PFSK-1 (cell line): ENCODE data around the gene GPD1L.

Experiments used
- FOXP2 ChIP-seq: optimal IDR thresholded peaks from 2 replicates; pipeline ENCODE3; 2011; ENCODE audit warnings: borderline replicate concordance, control low read depth, inconsistent platforms; ENCODE audit not compliant: insufficient read depth; ENCODE audit errors: extremely low read length, extremely low read depth
- POLR2AphosphoS5 ChIP-seq: IDR thresholded peaks from 2 replicates; pipeline ENCODE4 v1.6.1; 2012; ENCODE audit warnings: low read depth, mild to moderate bottlenecking, control low read depth, low read length, moderate library complexity
- REST ChIP-seq, 2 experiments: IDR thresholded peaks; 2 replicates each; pipeline versions ENCODE4 v1.6.1 to v1.8.0; 2011 to 2012; ENCODE audit warnings: low read depth in 2 of 2, low read length in 2 of 2, control low read depth in 1 of 2, inconsistent platforms in 1 of 2, mild to moderate bottlenecking in 1 of 2, moderate library complexity in 1 of 2; ENCODE audit not compliant: insufficient read depth in 1 of 2
- SIN3A ChIP-seq: IDR thresholded peaks from 2 replicates; pipeline ENCODE4 v1.6.1; 2012; ENCODE audit warnings: mild to moderate bottlenecking, low read length, moderate library complexity, borderline replicate concordance; ENCODE audit not compliant: insufficient read depth
- TAF1 ChIP-seq: IDR thresholded peaks from 2 replicates; pipeline ENCODE4 v1.6.1; 2012; ENCODE audit warnings: low read length, control low read depth, borderline replicate concordance; ENCODE audit not compliant: insufficient read depth

- TF ChIP-seq POLR2AphosphoS5 (no peak), REST (IDR thresholded peaks at IDR 0.05; ENCODE audit: insufficient read depth in 1 of 2, low read depth in 2 of 2, low read length in 2 of 2) (no peak), SIN3A (no peak), TAF1 (no peak), FOXP2 (no peak)
Measured at GRCh38 chr3:32076566-32076965, 29.9 kb upstream of the GPD1L start.
